NT2/D1 (cell line): ENCODE results near the gene FAF1.

Experiments used
- YY1 ChIP-seq: IDR thresholded peaks from 2 replicates; pipeline ENCODE4 v1.6.1; 2011; ENCODE audit not compliant: insufficient read length, insufficient read depth
- ZNF274 ChIP-seq: IDR thresholded peaks from 2 replicates; pipeline ENCODE4 v1.6.1; 2011; ENCODE audit warnings: mild to moderate bottlenecking, low read depth, low read length

DNA sequence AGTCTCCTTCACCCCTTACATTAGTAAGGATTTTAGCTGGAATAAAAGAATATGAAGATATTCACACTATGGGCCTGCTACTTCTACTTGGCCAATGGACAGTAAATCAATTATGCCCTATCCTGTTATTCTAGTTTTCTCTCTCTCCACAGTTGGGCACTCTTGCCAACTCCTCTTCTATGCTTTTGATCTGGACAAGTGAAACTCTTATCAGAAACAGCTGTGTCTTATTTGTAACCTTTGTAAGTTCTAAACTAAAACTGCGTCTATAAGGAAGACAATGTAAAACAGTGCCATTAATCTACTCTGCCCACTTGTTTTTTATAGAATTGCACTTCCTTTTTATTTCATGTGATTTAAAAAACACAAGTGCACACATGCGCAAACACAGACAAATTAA, 292.8 kb downstream of the FAF1 start:
- TF ChIP-seq YY1 (no peak), ZNF274 (no peak)
